SU-DHL-6 (cell line): Measurements from ENCODE around the gene TGFA.

Source experiments
- H2AFZ ChIP-seq: fragments of 200-600 bp; sonication (generic); 2 replicates; pipeline ENCODE4 v1.6.1; 2014; ENCODE audit warnings: low read depth, mild to moderate bottlenecking, moderate library complexity, mixed read lengths, antibody characterized with exemption, low read length; ENCODE audit not compliant: severe bottlenecking
- H3F3A ChIP-seq: fragments of 200-600 bp; shearing (Covaris generic); 2 replicates; pipeline ENCODE4 v1.6.0; 2016; ENCODE audit warnings: antibody characterized with exemption, mild to moderate bottlenecking; ENCODE audit not compliant: insufficient read depth
- H3K27ac ChIP-seq: fragments of 200-600 bp; sonication (generic); 2 replicates; pipeline ENCODE4 v1.5.1; 2016; ENCODE audit warnings: low read depth, mild to moderate bottlenecking, low read length, moderate library complexity, mixed read lengths
- H3K27me3 ChIP-seq: fragments of 200-600 bp; sonication (generic), shearing (Covaris generic); 2 replicates; pipeline ENCODE4 v1.6.0; 2014; ENCODE audit warnings: mild to moderate bottlenecking, low read length
- H3K36me3 ChIP-seq: fragments of 200-600 bp; sonication (generic); 2 replicates; pipeline ENCODE4 v1.6.1; 2014; ENCODE audit warnings: mild to moderate bottlenecking, low read length, mixed read lengths
- H3K4me2 ChIP-seq: fragments of 300-600, 200-600 bp; shearing (Covaris generic), sonication (generic); 2 replicates; pipeline ENCODE4 v1.6.0; 2014; ENCODE audit warnings: low read length, low read depth, mild to moderate bottlenecking; ENCODE audit not compliant: poor library complexity, severe bottlenecking
- H3K4me3 ChIP-seq: fragments of 200-600 bp; sonication (generic); 2 replicates; pipeline ENCODE4 v1.5.1; 2014; ENCODE audit warnings: antibody characterized with exemption, low read length, mild to moderate bottlenecking, mixed read lengths; ENCODE audit not compliant: insufficient read depth, poor library complexity, severe bottlenecking
- H3K79me2 ChIP-seq: fragments of 200-600 bp; sonication (generic); 2 replicates; pipeline ENCODE4 v1.6.1; 2014; ENCODE audit warnings: mild to moderate bottlenecking, low read length, moderate library complexity; ENCODE audit not compliant: insufficient read depth
- H3K9ac ChIP-seq: fragments of 200-600 bp; sonication (generic); 2 replicates; pipeline ENCODE4 v1.7.0; 2014; ENCODE audit warnings: mild to moderate bottlenecking, low read length
- H3K9me2 ChIP-seq: fragments of 200-600 bp; sonication (generic); replicated peaks from 2 replicates; pipeline ENCODE4 v1.6.1; 2014; ENCODE audit warnings: low read length; ENCODE audit not compliant: insufficient read depth
- H3K9me3 ChIP-seq: fragments of 200-600 bp; sonication (generic); 2 replicates; pipeline ENCODE4 v1.6.1; 2014; ENCODE audit warnings: low read length, mixed read lengths; ENCODE audit not compliant: insufficient read depth
- H4K20me1 ChIP-seq: fragments of 200-600 bp; sonication (generic); 2 replicates; pipeline ENCODE4 v1.6.1; 2014; ENCODE audit warnings: low read depth, mild to moderate bottlenecking, antibody characterized with exemption, low read length, moderate library complexity, mixed read lengths
- CTCF ChIP-seq: fragments of 200-600 bp; sonication (generic); IDR thresholded peaks from one replicate; pipeline ENCODE4 v1.5.1; 2017; ENCODE audit warnings: antibody characterized with exemption, mild to moderate bottlenecking, low read length, moderate library complexity; ENCODE audit not compliant: insufficient read depth, poor library complexity, severe bottlenecking
- EZH2phosphoT487 ChIP-seq: fragments of 200-600 bp; sonication (generic), shearing (Covaris generic); conservative IDR thresholded peaks from 2 replicates; pipeline ENCODE4 v1.6.1; 2018; ENCODE audit warnings: mild to moderate bottlenecking, antibody characterized with exemption, low read length, moderate library complexity, mixed read lengths

Gene TGFA

GRCh38 chr2:70420740-70421139 is 132.9 kb downstream of the TGFA start:
- Histone ChIP-seq H3K9me2 (no peaks in the 10 kb centered on the region), H4K20me1 (no peaks in the 10 kb centered on the region), H3K36me3 (no peaks in the 10 kb centered on the region), H3K27me3 (no peaks in the 10 kb centered on the region), H3K79me2 (no peaks in the 10 kb centered on the region), H3K27ac (no peak overlapping the region), H3K4me3 (no peak overlapping the region), H3K4me2 (no peak overlapping the region), H2AFZ (no peak overlapping the region), H3K9me3 (no peaks in the 10 kb centered on the region), H3F3A (no peaks in the 10 kb centered on the region), H3K9ac (no peak overlapping the region)
- no peak for TF ChIP-seq CTCF
- TF ChIP-seq EZH2phosphoT487: no peak

- H3K9me3 ChIP-seq: no peaks in the 10 kb centered on the region
- TF ChIP-seq CTCF: no peak
- TF ChIP-seq EZH2phosphoT487: no peak
- H3K9me2 ChIP-seq: no peaks in the 10 kb centered on the region
- H3K27me3 ChIP-seq: no peaks in the 10 kb centered on the region
- no peak overlapping the region for H3K9ac ChIP-seq
- H3K27ac ChIP-seq: no peak overlapping the region
- no peaks in the 10 kb centered on the region for H3F3A ChIP-seq
- no peaks in the 10 kb centered on the region for H3K79me2 ChIP-seq
- no peaks in the 10 kb centered on the region for H3K36me3 ChIP-seq
- H3K4me3 ChIP-seq: no peak overlapping the region
- no peak overlapping the region for H2AFZ ChIP-seq
- H3K4me2 ChIP-seq: no peak overlapping the region
- no peaks in the 10 kb centered on the region for H4K20me1 ChIP-seq
Observed at GRCh38 chr2:70420143-70420542, 133.5 kb downstream of the TGFA start.

- Histone ChIP-seq H3K79me2 (no peaks in the 10 kb centered on the region), H3K27ac (no peak overlapping the region), H2AFZ (no peak overlapping the region), H3K9ac (no peak overlapping the region), H3K4me2 (no peak overlapping the region), H4K20me1 (no peaks in the 10 kb centered on the region), H3K4me3 (no peak overlapping the region), H3K9me2 (no peaks in the 10 kb centered on the region), H3K9me3 (no peaks in the 10 kb centered on the region), H3K36me3 (no peaks in the 10 kb centered on the region), H3K27me3 (no peaks in the 10 kb centered on the region), H3F3A (no peaks in the 10 kb centered on the region)
- TF ChIP-seq EZH2phosphoT487 (no peak), CTCF (no peak)
Observed at GRCh38 chr2:70418514-70418913, 135.1 kb downstream of the TGFA start.

GRCh38 chr2:70417011-70417410 is 136.6 kb downstream of the TGFA start:
- no peak overlapping the region for H3K4me3 ChIP-seq
- no peaks in the 10 kb centered on the region for H4K20me1 ChIP-seq
- no peak overlapping the region for H3K4me2 ChIP-seq
- no peaks in the 10 kb centered on the region for H3F3A ChIP-seq
- H3K9me3 ChIP-seq: no peaks in the 10 kb centered on the region
- no peak overlapping the region for H3K9ac ChIP-seq
- TF ChIP-seq CTCF (no peak), EZH2phosphoT487 (no peak)
- H2AFZ ChIP-seq: no peak overlapping the region
- no peak overlapping the region for H3K27ac ChIP-seq
- H3K79me2 ChIP-seq: no peaks in the 10 kb centered on the region
- no peaks in the 10 kb centered on the region for H3K9me2 ChIP-seq
- H3K27me3 ChIP-seq: no peaks in the 10 kb centered on the region
- H3K36me3 ChIP-seq: no peaks in the 10 kb centered on the region
